Transverse colon (tissue), 4 donors: ENCODE results near the gene MAP4K3. TPM values are rescaled to one million over a fixed set of nuclear protein-coding genes. Genes with fewer than 3 reads are reported as not detected.
"Not testable (repeated sequence)": the region's sequence is repeated elsewhere in the genome, so short reads cannot be mapped to it uniquely, and the experiment has no call there.

Experiments
- DNase-seq: peaks from one replicate; pipeline ENCODE4 v3.0.0-alpha.2; 2019
- H3K27ac ChIP-seq, 4 donors: fragments of 200-600 bp; sonication (generic); 2 replicates each; pipeline ENCODE4 v1.5.1; 2016 to 2018; ENCODE audit warnings: inconsistent platforms in 4 of 4
- H3K27me3 ChIP-seq: fragments of 200-600 bp; sonication (generic); 2 replicates; pipeline ENCODE4 v1.5.1; 2017; ENCODE audit warnings: inconsistent platforms
- H3K36me3 ChIP-seq, 4 donors: fragments of 200-600 bp; sonication (generic); 2 replicates each; pipeline ENCODE4 v1.5.1; 2017 to 2019; ENCODE audit warnings: inconsistent platforms in 4 of 4
- H3K4me1 ChIP-seq, 4 donors: fragments of 200-600 bp; sonication (generic); 2 replicates each; pipeline ENCODE4 v1.5.1; 2017 to 2020; ENCODE audit warnings: inconsistent platforms in 4 of 4
- H3K4me3 ChIP-seq, 4 donors: fragments of 200-600 bp; sonication (generic); 1 replicate in 1 of 4; 2 replicates in 3 of 4; pipeline versions ENCODE4 v1.5.1 to v1.6.1; 2017 to 2019; ENCODE audit warnings: inconsistent platforms in 4 of 4
- H3K9me3 ChIP-seq, 2 donors: fragments of 200-600 bp; sonication (generic); 2 replicates each; pipeline ENCODE4 v1.5.1; 2017 to 2019; ENCODE audit warnings: inconsistent platforms in 2 of 2
- CTCF ChIP-seq, 5 experiments: fragments of 200-600 bp in 3 of 5; fragments of 450-650 bp in 2 of 5; sonication (generic) in 3 of 5; IDR thresholded peaks; 1 replicate in 2 of 5; 2 replicates in 3 of 5; pipeline ENCODE4 v1.5.1; 2016 to 2017; ENCODE audit warnings: antibody characterized with exemption in 5 of 5, inconsistent platforms in 3 of 5, mild to moderate bottlenecking in 2 of 5, moderate library complexity in 1 of 5
- EP300 ChIP-seq: sonication (generic); formaldehyde crosslinking; IDR thresholded peaks from one replicate; pipeline ENCODE4 v1.6.1; 2017; ENCODE audit warnings: antibody characterized with exemption, low read depth
- POLR2A ChIP-seq: fragments of 450-650 bp; IDR thresholded peaks from one replicate; pipeline ENCODE4 v1.6.1; 2016; ENCODE audit warnings: antibody characterized with exemption, mild to moderate bottlenecking, moderate library complexity
- POLR2AphosphoS5 ChIP-seq, 3 donors: sonication (generic); formaldehyde crosslinking; IDR thresholded peaks; one replicate each; pipeline ENCODE4 v1.6.1; 2016; ENCODE audit warnings: antibody characterized with exemption in 3 of 3
- WGBS, 2 donors: methylation state at CpG; one replicate each; pipeline ENCODE4 v1.1.5; 2018; ENCODE audit warnings: low coverage in 1 of 2; 5-methylcytosine and 5-hydroxymethylcytosine counted together
- in situ Hi-C, 4 donors: fragments of 200-750 bp; cut with MboI; loops; one replicate each; pipeline versions ENCODE4 v1.15.0 to v1.15.1; 2017; ENCODE audit warnings: low sequenced_read_pairs in 3 of 4, low pct_ligation_motif_present in 1 of 4, low pct_unique_long_range_greater_than_20kb in 1 of 4
- intact Hi-C: fragments of 100-400 bp; cut with DNase I; formaldehyde crosslinking; loops from one replicate; pipeline ENCODE4 v1.15.1; 2023; ENCODE audit warnings: low total_unique reads
- total RNA-seq, 4 donors: library from RNA; depleted of rRNA; stranded (reverse); fragments of >200 nt; gene quantifications; one replicate each; pipeline ENCODE4 v1.1.0, GENCODE V29; 2016

Gene MAP4K3
- total RNA-seq, 4 donors from 2014 or later: 42.6 to 131 (median 91.8) TPM

GRCh38 chr2:39246382-39246980 lies 190.6 kb downstream of the MAP4K3 start:
- H3K4me1 ChIP-seq: no peaks in the 10 kb centered on the region
- no peak overlapping the region for H3K27ac ChIP-seq
- in situ Hi-C loops: no loop called here
- no peaks in the 10 kb centered on the region for H3K27me3 ChIP-seq
- H3K36me3 ChIP-seq: peaks cover 0 to 9% (median 3%) of the 10 kb centered on the region in 4 donors
- no peak overlapping the region for H3K4me3 ChIP-seq
- H3K9me3 ChIP-seq: no peaks in the 10 kb centered on the region
- no peak for TF ChIP-seq POLR2A
- no peak for TF ChIP-seq EP300
- no peak for TF ChIP-seq POLR2AphosphoS5 (IDR thresholded peaks at IDR 0.05)
- no peak for TF ChIP-seq CTCF (IDR thresholded peaks at IDR 0.05)
- intact Hi-C loops: no loop called here
- WGBS, 2 donors: 85 to 86% methylated on average over 1 of the region's 1 CpG
- DNase-seq: no peak

- H3K27ac ChIP-seq, H3K4me1 ChIP-seq, H3K36me3 ChIP-seq, H3K27me3 ChIP-seq, in situ Hi-C loops, H3K9me3 ChIP-seq, intact Hi-C loops, DNase-seq: not testable (repeated sequence)
- H3K4me3 ChIP-seq: peak overlapping the region in 1 of 4 donors; percentile 14
- 77 to 93% methylated on average over 12 to 31 of the region's 31 CpGs for WGBS, 2 donors
Measured at GRCh38 chr2:39244963-39245625, 192.0 kb downstream of the MAP4K3 start.

DNA sequence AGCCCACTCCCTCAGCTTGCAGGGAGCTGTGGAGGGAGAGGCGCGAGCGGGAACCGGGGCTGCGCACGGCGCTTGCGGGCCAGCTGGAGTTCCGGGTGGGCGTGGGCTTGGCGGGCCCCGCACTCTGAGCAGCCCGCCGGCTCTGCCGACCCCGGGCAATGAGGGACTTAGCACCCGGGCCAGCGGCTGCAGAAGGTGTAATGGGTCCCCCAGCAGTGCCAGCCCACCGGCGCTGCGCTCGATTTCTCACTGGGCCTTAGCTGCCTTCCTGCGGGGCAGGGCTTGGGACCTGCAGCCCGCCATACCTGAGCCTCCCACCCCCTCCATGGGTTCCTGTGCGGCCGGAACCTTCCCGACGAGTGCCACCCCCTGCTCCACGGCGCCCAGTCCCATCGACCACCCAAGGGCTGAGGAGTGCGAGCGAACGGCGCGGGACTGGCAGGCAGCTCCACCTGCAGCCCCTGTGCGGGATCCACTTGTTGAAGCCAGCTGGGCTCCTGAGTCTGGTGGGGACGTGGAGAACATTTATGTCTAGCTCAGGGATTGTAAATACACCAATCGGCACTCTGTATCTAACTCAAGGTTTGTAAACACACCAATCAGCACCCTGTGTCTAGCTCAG lies 192.7 kb downstream of the MAP4K3 start:
- 87% methylated on average over 33 of the region's 39 CpGs; no CpG with 5 or more reads in 1 of the 2 donors for WGBS, 2 donors
- intact Hi-C loops, H3K27ac ChIP-seq, H3K27me3 ChIP-seq, DNase-seq, H3K4me1 ChIP-seq, in situ Hi-C loops, H3K9me3 ChIP-seq, H3K36me3 ChIP-seq: not testable (repeated sequence)
- peak overlapping the region in 1 of 4 donors; percentile 16 for H3K4me3 ChIP-seq

GRCh38 chr2:39243469-39244123 lies 193.5 kb downstream of the MAP4K3 start, which contains the start of gene CDKL4:
Gene CDKL4, minus strand, starts transcription at chr2:39243970.
- DNase-seq: peak; percentile 18
- H3K27ac ChIP-seq: no peak within 1 kb of the TSS
- WGBS, 2 donors: 78 to 90% methylated on average over 9 to 46 of the region's 58 CpGs
- H3K4me1 ChIP-seq: no peaks in the 10 kb centered on the region
- no peaks in the 10 kb centered on the region for H3K27me3 ChIP-seq
- in situ Hi-C loops: no loop called here
- TF ChIP-seq POLR2A (no peak), CTCF (IDR thresholded peaks at IDR 0.05) (no peak), POLR2AphosphoS5 (IDR thresholded peaks at IDR 0.05) (no peak), EP300 (no peak)
- H3K4me3 ChIP-seq: peak within 1 kb of the TSS in 1 of 4 donors; percentile 16
- H3K36me3 ChIP-seq: no peaks in the 10 kb centered on the region
- intact Hi-C loops: no loop called here
- H3K9me3 ChIP-seq: no peaks in the 10 kb centered on the region

- no peaks in the 10 kb centered on the region for H3K9me3 ChIP-seq
- no peaks in the 10 kb centered on the region for H3K27me3 ChIP-seq
- no peak for DNase-seq
- in situ Hi-C loops (no loop called here), intact Hi-C loops (no loop called here)
- H3K27ac ChIP-seq: no peak overlapping the region
- TF ChIP-seq POLR2A: no peak
- no peak for TF ChIP-seq POLR2AphosphoS5 (IDR thresholded peaks at IDR 0.05)
- TF ChIP-seq EP300: no peak
- no peak for TF ChIP-seq CTCF (IDR thresholded peaks at IDR 0.05)
- WGBS, 2 donors: 85 to 91% methylated on average over 4 of the region's 4 CpGs
- H3K4me3 ChIP-seq: no peak overlapping the region
- no peaks in the 10 kb centered on the region for H3K4me1 ChIP-seq
- no peaks in the 10 kb centered on the region for H3K36me3 ChIP-seq
Measured at GRCh38 chr2:39241588-39241987, 195.5 kb downstream of the MAP4K3 start.
